WERI-Rb-1 (cell line): Measurements from ENCODE around the gene PPM1B.

Experiments
- DNase-seq: peaks from one replicate; pipeline ENCODE4 v3.0.0-alpha.2; 2020
- H3K27ac ChIP-seq: fragments of 250-450 bp; sonication (Bioruptor Pico); 2 replicates; pipeline ENCODE4 v1.5.1; 2020; ENCODE audit warnings: mild to moderate bottlenecking, moderate library complexity
- H3K27me3 ChIP-seq: fragments of 250-450 bp; sonication (Bioruptor Pico); 2 replicates; pipeline ENCODE4 v1.5.1; 2021; ENCODE audit warnings: mild to moderate bottlenecking, low read depth, moderate library complexity; ENCODE audit not compliant: insufficient read depth, severe bottlenecking
- H3K36me3 ChIP-seq: fragments of 250-450 bp; sonication (Bioruptor Pico); 2 replicates; pipeline ENCODE4 v1.5.1; 2020; ENCODE audit warnings: mild to moderate bottlenecking, moderate library complexity
- H3K4me3 ChIP-seq: 2 replicates; pipeline ENCODE4 v1.5.1; 2011; ENCODE audit warnings: low read depth, mild to moderate bottlenecking, control low read depth, low read length
- H3K9me3 ChIP-seq: fragments of 250-450 bp; sonication (Bioruptor Pico); 2 replicates; pipeline ENCODE4 v1.5.1; 2021; ENCODE audit warnings: mild to moderate bottlenecking, moderate library complexity; ENCODE audit not compliant: severe bottlenecking
- TF ChIP-seq, protein P1 (sequence below): IDR thresholded peaks from 2 replicates; pipeline ENCODE4 v1.5.1; 2011; ENCODE audit warnings: low read depth, mild to moderate bottlenecking, control low read depth, inconsistent platforms, low read length

PPM1B gene

DNA sequence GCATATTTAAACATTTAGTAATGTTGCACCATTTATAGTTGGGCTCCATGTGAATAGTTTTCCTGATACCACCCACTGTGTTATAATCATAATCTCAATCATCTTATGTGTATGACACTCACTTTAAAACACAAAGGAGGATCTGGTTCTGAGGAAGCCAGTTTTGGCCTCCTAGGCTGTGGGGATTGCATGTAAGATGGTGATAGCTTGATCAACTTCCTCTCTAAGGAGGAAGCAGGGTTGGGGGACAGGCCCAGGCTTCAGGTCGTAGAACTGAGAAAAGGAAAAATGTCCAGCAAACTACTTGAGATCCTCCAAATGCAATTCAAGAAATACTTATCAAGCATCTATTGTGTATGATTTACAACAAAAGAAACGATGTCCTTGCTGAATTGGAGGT, 4.9 kb upstream of the PPM1B start:
- no peaks in the 10 kb centered on the region for H3K27me3 ChIP-seq
- peaks cover 13% of the 10 kb centered on the region for H3K9me3 ChIP-seq
- TF ChIP-seq, protein P1, sequence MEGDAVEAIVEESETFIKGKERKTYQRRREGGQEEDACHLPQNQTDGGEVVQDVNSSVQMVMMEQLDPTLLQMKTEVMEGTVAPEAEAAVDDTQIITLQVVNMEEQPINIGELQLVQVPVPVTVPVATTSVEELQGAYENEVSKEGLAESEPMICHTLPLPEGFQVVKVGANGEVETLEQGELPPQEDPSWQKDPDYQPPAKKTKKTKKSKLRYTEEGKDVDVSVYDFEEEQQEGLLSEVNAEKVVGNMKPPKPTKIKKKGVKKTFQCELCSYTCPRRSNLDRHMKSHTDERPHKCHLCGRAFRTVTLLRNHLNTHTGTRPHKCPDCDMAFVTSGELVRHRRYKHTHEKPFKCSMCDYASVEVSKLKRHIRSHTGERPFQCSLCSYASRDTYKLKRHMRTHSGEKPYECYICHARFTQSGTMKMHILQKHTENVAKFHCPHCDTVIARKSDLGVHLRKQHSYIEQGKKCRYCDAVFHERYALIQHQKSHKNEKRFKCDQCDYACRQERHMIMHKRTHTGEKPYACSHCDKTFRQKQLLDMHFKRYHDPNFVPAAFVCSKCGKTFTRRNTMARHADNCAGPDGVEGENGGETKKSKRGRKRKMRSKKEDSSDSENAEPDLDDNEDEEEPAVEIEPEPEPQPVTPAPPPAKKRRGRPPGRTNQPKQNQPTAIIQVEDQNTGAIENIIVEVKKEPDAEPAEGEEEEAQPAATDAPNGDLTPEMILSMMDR: no peak
- peaks cover under 1% of the 10 kb centered on the region for H3K36me3 ChIP-seq
- DNase-seq: no peak
- no peak overlapping the region for H3K27ac ChIP-seq
- no peak overlapping the region for H3K4me3 ChIP-seq

DNA sequence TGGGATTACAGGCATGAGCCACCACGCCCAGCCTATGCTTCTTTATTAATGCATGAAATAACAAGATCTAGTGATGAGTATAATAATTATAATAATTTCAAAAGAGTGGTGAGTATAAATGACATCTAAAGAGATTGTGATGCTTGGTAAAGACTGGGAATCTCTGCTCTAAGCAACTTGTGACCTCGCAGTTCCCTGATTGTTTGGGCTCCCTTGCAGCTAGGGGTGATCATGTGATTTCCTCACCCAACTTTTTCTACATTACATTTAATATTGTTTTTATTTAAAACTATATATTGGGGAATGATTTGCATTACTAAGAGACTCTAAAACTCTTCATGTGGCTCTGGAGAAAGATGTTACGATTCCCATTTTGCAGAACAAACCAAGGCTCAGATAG, 4.1 kb upstream of the PPM1B start:
- Histone ChIP-seq H3K27me3 (no peaks in the 10 kb centered on the region), H3K9me3 (peaks cover 13% of the 10 kb centered on the region), H3K36me3 (peaks cover 9% of the 10 kb centered on the region), H3K27ac (no peak overlapping the region), H3K4me3 (no peak overlapping the region)
- DNase-seq: no peak
- TF ChIP-seq, protein P1: no peak

DNA sequence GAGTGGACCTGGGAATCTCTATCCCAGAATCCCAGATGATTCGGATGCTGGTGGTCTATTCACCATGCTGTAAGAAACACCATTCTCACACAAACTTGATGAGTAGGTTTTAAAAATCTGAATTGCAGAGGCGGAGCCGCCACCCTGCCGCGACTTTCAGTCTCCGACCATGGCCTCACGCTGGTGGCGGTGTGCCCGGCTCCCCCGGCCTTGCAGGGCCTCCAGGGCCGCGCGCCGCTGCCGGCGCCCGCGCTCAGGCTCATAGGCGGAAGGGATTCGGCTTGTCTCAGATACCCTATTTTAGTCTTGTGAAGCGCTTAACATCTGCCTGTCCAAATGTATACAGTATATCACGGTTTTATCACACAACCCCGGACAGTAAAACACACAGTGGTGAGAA, 2.6 kb upstream of the PPM1B start:
- Histone ChIP-seq H3K27ac (no peak overlapping the region), H3K36me3 (peaks cover 11% of the 10 kb centered on the region), H3K4me3 (no peak overlapping the region), H3K9me3 (peaks cover 13% of the 10 kb centered on the region), H3K27me3 (no peaks in the 10 kb centered on the region)
- TF ChIP-seq, protein P1: no peak
- DNase-seq: no peak

DNA sequence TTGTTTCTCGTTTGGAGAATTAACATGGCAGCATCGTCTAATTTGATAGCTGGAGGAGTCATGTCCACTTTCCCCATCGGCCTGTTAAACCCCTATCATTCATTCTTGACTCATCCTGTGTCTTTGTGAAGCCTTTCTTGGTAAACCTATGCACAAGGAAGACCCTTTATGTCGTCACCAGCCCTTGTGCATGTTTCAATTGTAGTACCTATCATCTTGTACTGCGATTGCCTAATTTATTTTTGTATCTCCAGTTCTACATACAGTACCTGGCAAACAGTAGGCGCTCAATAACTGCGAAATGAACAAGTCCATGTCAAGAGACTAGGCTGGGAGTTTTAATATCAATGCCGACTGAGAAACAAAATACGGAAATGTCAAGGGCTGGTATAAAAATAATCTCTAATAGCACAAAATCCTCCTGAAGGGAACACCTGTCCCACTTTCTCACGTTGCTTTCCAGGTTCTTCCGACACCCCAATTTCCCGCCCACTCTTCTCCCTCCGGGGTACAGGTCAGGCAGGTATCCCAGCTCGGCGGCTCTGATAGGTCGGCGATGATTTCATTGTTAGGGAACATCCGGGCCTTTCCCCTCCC, 1.3 kb upstream of the PPM1B start:
- Histone ChIP-seq H3K27ac (peak overlapping the region; percentile 98), H3K36me3 (peaks cover 11% of the 10 kb centered on the region), H3K27me3 (no peaks in the 10 kb centered on the region), H3K9me3 (peaks cover 10% of the 10 kb centered on the region), H3K4me3 (peak overlapping the region; percentile 82)
- TF ChIP-seq, protein P1: no peak
- no peak for DNase-seq

DNA sequence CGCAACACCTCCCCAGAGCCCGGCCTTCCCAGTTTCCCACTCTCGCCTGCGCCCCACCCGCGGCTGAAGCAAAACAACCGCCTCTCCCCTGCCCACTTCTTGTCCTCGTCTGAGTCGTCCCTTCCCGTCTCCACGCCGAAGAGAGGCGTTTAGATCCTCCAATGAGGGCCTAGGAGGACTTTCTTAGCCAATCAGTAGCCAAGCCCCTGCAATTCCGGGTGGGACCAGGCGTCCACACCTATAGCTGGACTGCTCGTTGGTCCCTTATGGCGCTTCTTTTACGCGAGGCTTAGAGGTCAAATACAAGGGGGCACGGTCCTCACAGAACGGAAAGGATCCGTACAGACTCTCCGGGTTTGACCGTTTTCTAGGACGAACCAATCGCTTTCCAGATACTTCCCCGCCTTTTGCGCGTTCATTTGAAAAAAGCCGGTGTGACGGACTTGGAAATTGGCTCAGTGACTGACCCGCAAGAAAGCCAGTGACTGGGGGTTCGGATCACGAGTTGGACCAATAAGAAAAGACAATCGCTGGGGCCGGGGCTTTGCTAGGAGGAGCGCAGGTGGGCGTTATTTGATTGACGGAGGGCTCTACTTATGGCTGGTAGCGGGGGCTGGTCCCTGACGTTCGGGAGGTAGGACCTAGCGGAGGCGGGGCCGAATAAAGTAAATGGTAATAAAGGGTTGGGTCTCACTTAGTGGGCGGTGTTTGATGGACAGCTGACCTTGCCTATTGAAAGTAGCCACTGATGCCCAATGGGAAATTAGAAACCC, 581 bp upstream of the PPM1B start:
- Histone ChIP-seq H3K9me3 (peaks cover 10% of the 10 kb centered on the region), H3K27me3 (no peaks in the 10 kb centered on the region), H3K4me3 (peak overlapping the region; percentile 82), H3K36me3 (peaks cover 11% of the 10 kb centered on the region), H3K27ac (peak overlapping the region; percentile 98)
- peak; percentile 100 for DNase-seq
- TF ChIP-seq, protein P1: no peak
